Mucosa of descending colon (tissue), 3 donors: Measurements from ENCODE around the gene SLMAP. TPM values are rescaled to one million over a fixed set of nuclear protein-coding genes. Genes with fewer than 3 reads are reported as not detected.

ENCODE experiments used
- ATAC-seq: fragments of 200-7000 bp; cut with Tn5 transposase; one replicate; pipeline ENCODE4 v1.9.1; 2020; ENCODE audit warnings: mild to moderate bottlenecking, moderate library complexity
- DNase-seq, 3 donors: peaks; one replicate each; pipeline ENCODE4 v3.0.0-alpha.2; 2020
- H3K36me3 ChIP-seq: fragments of 200-600 bp; one replicate; pipeline ENCODE4 v1.8.0; 2021; ENCODE audit warnings: low read depth, mild to moderate bottlenecking
- H3K4me1 ChIP-seq: fragments of 200-600 bp; one replicate; pipeline ENCODE4 v1.8.0; 2021; ENCODE audit warnings: low read depth, mild to moderate bottlenecking
- H3K4me3 ChIP-seq: fragments of 200-600 bp; one replicate; pipeline ENCODE4 v1.8.0; 2021; ENCODE audit warnings: mild to moderate bottlenecking
- H3K9me3 ChIP-seq: fragments of 200-600 bp; one replicate; pipeline ENCODE4 v1.8.0; 2021; ENCODE audit warnings: mild to moderate bottlenecking
- intact Hi-C, 2 donors: fragments of 100-400 bp; cut with DNase I in 1 of 2; cut with micrococcal nuclease in 1 of 2; formaldehyde crosslinking; loops; one replicate each; pipeline versions ENCODE4 v1.11.0 to v1.11.1; 2022; cut with DNase I, micrococcal nuclease
- total RNA-seq, 3 donors: library from RNA; stranded (reverse); fragmentation: NEBNext Ultra II Directional in 2 of 3; extraction: Animal tissue kit (Norgen Biotek cat#: 25700) in 2 of 3; gene quantifications; one replicate each; pipeline versions ENCODE4 v1.2.1 to v1.2.4, GENCODE V29; 2021 to 2023
- TF ChIP-seq, protein P1 (sequence below): fragments of 200-600 bp; IDR thresholded peaks from one replicate; pipeline ENCODE4 v1.8.0; 2022; ENCODE audit warnings: antibody characterized with exemption, mild to moderate bottlenecking
- donor health status: DM: no; HTN: no; CAD: no; lungs with moderate emphysema.
- donor health status: DM: no; HTN: no; CAD: no.
- donor health status: DM: no; HTN: yes; CAD: no.

The SLMAP gene
- total RNA-seq, 3 donors from 2014 or later: 73.8 to 298 (median 83.8) TPM

DNA sequence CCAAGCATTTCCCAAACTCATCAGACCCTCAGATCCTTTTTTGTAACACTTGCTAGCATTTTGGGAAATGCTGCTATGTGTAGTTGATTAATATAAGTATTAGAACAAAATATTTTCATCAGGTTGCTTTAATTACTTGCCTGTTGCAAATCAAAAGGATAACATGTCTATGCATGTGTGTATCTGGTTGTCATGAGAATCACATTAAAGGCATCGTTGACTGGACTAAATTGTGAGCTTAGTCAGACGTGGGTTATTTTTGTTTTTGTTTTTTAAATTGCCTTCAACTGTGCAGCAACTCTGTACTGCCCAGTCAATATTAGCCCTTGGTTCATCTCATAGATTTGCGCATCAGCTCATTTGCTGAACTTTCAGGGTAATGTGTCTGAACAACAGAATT is 81.6 kb downstream of the SLMAP start:
- TF ChIP-seq, protein P1, sequence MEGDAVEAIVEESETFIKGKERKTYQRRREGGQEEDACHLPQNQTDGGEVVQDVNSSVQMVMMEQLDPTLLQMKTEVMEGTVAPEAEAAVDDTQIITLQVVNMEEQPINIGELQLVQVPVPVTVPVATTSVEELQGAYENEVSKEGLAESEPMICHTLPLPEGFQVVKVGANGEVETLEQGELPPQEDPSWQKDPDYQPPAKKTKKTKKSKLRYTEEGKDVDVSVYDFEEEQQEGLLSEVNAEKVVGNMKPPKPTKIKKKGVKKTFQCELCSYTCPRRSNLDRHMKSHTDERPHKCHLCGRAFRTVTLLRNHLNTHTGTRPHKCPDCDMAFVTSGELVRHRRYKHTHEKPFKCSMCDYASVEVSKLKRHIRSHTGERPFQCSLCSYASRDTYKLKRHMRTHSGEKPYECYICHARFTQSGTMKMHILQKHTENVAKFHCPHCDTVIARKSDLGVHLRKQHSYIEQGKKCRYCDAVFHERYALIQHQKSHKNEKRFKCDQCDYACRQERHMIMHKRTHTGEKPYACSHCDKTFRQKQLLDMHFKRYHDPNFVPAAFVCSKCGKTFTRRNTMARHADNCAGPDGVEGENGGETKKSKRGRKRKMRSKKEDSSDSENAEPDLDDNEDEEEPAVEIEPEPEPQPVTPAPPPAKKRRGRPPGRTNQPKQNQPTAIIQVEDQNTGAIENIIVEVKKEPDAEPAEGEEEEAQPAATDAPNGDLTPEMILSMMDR: no peak
- no peaks in the 10 kb centered on the region for H3K36me3 ChIP-seq
- no peak overlapping the region for H3K4me3 ChIP-seq
- DNase-seq (no peak), ATAC-seq (no peak)
- H3K9me3 ChIP-seq: no peaks in the 10 kb centered on the region
- H3K4me1 ChIP-seq: no peaks in the 10 kb centered on the region
- intact Hi-C loops: no loop called here

DNA sequence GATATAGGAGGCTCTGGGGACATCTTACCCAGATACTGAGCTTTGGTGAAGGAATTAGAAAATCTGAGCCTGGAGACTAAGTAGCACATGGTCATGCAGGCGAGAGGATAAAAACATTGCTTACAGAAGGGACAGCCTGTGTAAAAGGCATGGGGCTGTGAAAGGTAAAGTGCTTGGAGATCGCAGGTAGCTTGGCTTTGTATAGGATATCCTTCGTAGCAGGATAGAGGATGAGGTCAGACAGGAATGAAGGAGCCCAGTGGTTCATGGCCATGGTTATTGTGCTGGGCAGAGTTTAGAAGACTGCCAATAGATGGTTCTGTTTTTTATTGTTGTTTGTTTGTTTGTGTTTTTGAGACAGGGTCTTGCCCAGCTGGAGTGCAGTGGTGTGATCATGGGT is 82.5 kb downstream of the SLMAP start:
- intact Hi-C loops: no loop called here
- no peak overlapping the region for H3K4me3 ChIP-seq
- ATAC-seq (no peak), DNase-seq (no peak)
- no peaks in the 10 kb centered on the region for H3K36me3 ChIP-seq
- H3K4me1 ChIP-seq: no peaks in the 10 kb centered on the region
- no peaks in the 10 kb centered on the region for H3K9me3 ChIP-seq
- TF ChIP-seq, protein P1: no peak

DNA sequence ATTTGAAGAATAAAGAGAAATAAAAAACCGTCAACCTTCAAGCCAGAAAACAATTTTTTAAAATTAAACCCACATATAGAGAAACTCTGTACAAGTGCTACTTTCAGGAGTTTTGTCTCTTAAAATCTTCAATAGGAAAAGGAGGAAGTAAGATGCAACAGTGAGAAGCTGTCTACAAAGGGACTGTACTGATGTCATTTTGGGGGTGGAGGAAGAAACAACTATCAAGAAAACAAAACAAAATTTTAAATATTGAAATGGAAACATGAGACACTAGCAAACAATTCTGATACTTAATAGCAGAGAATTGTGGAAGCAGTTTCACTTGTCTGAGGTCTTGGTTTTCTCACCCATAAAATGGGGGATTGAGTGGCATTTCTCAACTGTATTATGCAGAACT is 84.4 kb downstream of the SLMAP start:
- no peak for DNase-seq
- TF ChIP-seq, protein P1: no peak
- intact Hi-C loops: no loop called here

DNA sequence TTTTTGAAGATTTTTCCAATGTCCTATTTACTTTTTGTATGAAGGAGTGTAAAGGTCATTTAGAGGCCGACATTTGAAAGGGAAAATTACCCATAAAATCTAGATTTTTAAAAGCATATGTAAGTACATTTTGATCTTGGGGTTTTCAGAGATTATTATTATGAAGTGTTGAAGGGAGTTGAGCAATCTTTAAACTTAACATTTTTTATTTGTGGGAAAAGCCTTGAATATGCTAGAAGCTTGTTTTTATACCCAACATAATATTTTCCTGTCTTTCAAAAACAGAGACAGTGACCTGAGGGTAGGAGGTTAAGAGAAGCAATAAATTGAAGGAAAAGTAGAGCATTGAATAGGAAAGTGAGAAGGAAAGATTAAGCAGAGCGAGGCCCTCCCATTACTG is 85.7 kb downstream of the SLMAP start:
- intact Hi-C loops: no loop called here
- DNase-seq: no peak
- H3K4me3 ChIP-seq: no peak overlapping the region
- no peaks in the 10 kb centered on the region for H3K36me3 ChIP-seq
- no peaks in the 10 kb centered on the region for H3K9me3 ChIP-seq
- TF ChIP-seq, protein P1: no peak
- ATAC-seq: no peak
- H3K4me1 ChIP-seq: no peaks in the 10 kb centered on the region

More for the DNA sequence above, 84.4 kb downstream of the SLMAP start:
- Histone ChIP-seq H3K4me3 (no peak overlapping the region), H3K9me3 (no peaks in the 10 kb centered on the region), H3K4me1 (no peaks in the 10 kb centered on the region), H3K36me3 (no peaks in the 10 kb centered on the region)
- no peak for ATAC-seq

DNA sequence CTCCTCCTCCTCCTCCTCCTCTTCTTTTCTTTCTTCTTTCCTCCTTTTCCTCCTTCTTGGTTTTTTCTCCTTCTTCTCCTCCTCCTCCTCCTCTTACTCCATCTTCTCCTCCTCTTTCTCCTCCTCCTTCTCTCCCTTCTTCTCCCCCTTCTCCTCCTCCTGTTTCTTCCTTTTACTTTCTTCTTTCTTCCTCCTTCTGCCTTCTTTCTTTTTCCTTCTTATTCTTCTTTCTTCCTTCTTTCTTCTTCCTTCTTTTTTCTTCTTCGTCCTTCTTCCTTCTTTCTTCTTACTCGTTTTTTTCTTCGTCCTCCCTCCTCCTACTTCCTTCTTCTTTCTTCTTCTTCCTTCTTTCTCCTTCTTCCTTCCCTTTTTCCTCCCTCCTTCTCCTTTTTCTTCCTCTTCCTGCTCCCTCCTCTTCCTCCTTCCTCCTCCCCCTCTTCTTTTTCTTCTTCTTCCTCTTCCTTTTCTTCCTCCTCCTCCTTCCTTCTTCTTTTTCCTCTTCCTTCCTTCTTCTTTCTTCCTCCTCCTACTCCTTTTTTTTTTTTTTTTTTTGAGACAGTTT is 92.1 kb downstream of the SLMAP start:
- no peak for ATAC-seq
- Histone ChIP-seq H3K9me3 (no peaks in the 10 kb centered on the region), H3K4me1 (no peaks in the 10 kb centered on the region), H3K36me3 (no peaks in the 10 kb centered on the region), H3K4me3 (no peak overlapping the region)
- no peak for DNase-seq
- TF ChIP-seq, protein P1: no peak
- intact Hi-C loops: no loop called here

DNA sequence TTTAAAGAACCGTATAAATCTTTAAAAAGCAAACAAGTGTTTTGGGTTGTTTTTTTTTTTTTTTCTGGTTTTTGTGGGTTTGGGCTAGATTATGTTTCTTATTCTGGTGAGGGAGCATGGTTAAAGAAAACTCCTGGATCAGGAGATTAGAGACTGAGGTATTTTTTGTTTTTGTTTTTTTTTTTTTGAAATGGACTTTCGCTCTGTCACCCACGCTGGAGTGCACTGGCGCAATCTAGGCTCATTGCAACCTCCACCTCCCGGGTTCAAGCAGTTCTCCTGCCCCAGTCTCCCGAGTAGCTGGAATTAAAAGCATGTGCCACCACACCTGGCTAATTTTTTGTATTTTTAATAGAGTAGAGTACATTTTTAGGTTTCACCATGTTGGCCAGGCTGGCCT is 95.2 kb downstream of the SLMAP start:
- TF ChIP-seq, protein P1: no peak
- H3K9me3 ChIP-seq: no peaks in the 10 kb centered on the region
- H3K36me3 ChIP-seq: no peaks in the 10 kb centered on the region
- DNase-seq: no peak
- H3K4me1 ChIP-seq: no peaks in the 10 kb centered on the region
- intact Hi-C loops: no loop called here
- H3K4me3 ChIP-seq: no peak overlapping the region
- ATAC-seq: no peak
